Central memory CD8-positive, alpha-beta T cell (primary cell): ENCODE results near the gene DPYD.

Experiments used
- ATAC-seq: fragments of 150-1000 bp; cut with Tn5 transposase; replicated peaks from 2 replicates; pipeline ENCODE4 v1.10.0; 2022; ENCODE audit warnings: mild to moderate bottlenecking, moderate FRiP score, moderate number of reproducible peaks; ENCODE audit not compliant: poor library complexity, severe bottlenecking; ENCODE audit errors: extremely low read depth
- DNase-seq, 2 donors: peaks; one replicate each; pipeline ENCODE4 v3.0.0; 2021; ENCODE audit warnings: low spot score in 2 of 2
- H3K27ac Mint-ChIP-seq: one replicate; pipeline ENCODE4 v1.8.0; 2022; ENCODE audit warnings: low read depth, mild to moderate bottlenecking, moderate library complexity, mixed read lengths
- H3K27me3 Mint-ChIP-seq: one replicate; pipeline ENCODE4 v1.8.0; 2022; ENCODE audit warnings: mixed read lengths
- H3K36me3 Mint-ChIP-seq: one replicate; pipeline ENCODE4 v1.8.0; 2022; ENCODE audit warnings: mild to moderate bottlenecking, moderate library complexity, mixed read lengths; ENCODE audit not compliant: insufficient read depth
- H3K4me1 Mint-ChIP-seq: one replicate; pipeline ENCODE4 v1.8.0; 2022; ENCODE audit warnings: mixed read lengths
- H3K4me3 Mint-ChIP-seq: one replicate; pipeline ENCODE4 v1.8.0; 2022; ENCODE audit warnings: mild to moderate bottlenecking, moderate library complexity, mixed read lengths
- H3K9me3 Mint-ChIP-seq: one replicate; pipeline ENCODE4 v1.8.0; 2022; ENCODE audit warnings: mixed read lengths

DPYD gene

DNA sequence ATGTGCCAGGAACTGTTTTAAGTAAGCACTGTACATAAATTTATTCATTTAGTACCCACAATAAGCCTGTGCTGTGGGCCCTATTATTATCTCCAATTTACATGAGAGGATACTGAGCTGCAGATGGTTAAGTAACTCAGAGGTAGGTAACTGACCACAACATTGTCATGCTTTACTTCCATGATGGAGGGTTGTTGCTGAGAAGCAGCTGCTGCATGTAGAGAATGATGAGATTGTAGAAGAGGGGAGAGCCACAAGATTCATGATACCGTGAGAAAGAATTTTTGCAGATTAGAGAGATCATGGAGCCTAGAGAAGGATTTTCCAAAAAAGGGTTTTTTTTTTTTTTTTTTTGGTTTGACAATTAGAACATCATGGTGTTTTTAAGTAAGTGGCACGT lies 886.2 kb downstream of the DPYD start:
- no peak overlapping the region for H3K4me3 Mint-ChIP-seq
- peaks cover 8% of the 10 kb centered on the region for H3K9me3 Mint-ChIP-seq
- peaks cover 11% of the 10 kb centered on the region for H3K27me3 Mint-ChIP-seq
- H3K27ac Mint-ChIP-seq: no peak overlapping the region
- DNase-seq: no peak
- H3K4me1 Mint-ChIP-seq: no peaks in the 10 kb centered on the region
- H3K36me3 Mint-ChIP-seq: no peaks in the 10 kb centered on the region
- ATAC-seq: no peak

- no peaks in the 10 kb centered on the region for H3K36me3 Mint-ChIP-seq
- no peaks in the 10 kb centered on the region for H3K4me1 Mint-ChIP-seq
- DNase-seq (no peak), ATAC-seq (no peak)
- no peak overlapping the region for H3K27ac Mint-ChIP-seq
- peaks cover 5% of the 10 kb centered on the region for H3K9me3 Mint-ChIP-seq
- peaks cover 11% of the 10 kb centered on the region for H3K27me3 Mint-ChIP-seq
- no peak overlapping the region for H3K4me3 Mint-ChIP-seq
These were observed 886.9 kb downstream of the DPYD start for GRCh38 chr1:97033949-97034348.
